ENCODE measurements around the gene ARFGAP1.
"Not testable (repeated sequence)": the region's sequence is repeated elsewhere in the genome, so short reads cannot be mapped to it uniquely, and the experiment has no call there.

Gene ARFGAP1

DNA sequence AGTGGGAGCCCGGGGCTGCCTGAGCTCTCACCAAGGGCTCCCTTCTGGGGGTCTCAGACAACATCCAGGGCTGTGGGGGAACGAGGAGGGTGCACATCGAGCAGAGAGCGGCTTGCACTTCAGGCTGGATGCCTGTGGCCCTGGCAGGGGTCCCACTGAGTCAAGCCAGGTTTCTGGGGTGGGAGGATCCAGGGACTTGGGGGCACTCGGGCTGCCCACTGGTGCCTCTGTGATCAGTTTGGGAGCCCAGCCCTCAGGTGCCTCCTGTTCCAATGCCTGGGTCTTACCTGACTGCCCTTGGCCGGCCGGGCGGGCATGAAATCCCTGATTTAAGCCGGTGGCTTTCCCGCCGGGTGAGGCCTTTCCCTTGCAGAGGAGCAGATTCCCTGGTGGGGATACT lies 20.8 kb downstream of the ARFGAP1 start:
- no peak for DNase-seq

- DNase-seq = no peak
Observed at GRCh38 chr20:63293871-63294535, 21.4 kb downstream of the ARFGAP1 start.

GRCh38 chr20:63294536-63294900 lies 21.9 kb downstream of the ARFGAP1 start:
- DNase-seq = no peak

GRCh38 chr20:63295018-63295417 lies 22.4 kb downstream of the ARFGAP1 start:
- DNase-seq = no peak

- peak; percentile 24 for DNase-seq
Observed at GRCh38 chr20:63295422-63295821, 22.8 kb downstream of the ARFGAP1 start.

GRCh38 chr20:63295846-63296245 lies 23.2 kb downstream of the ARFGAP1 start:
- DNase-seq = no peak

- DNase-seq = no peak
Observed at GRCh38 chr20:63296531-63297299, 24.1 kb downstream of the ARFGAP1 start.

- DNase-seq = no peak
Observed at GRCh38 chr20:63297371-63297781, 24.8 kb downstream of the ARFGAP1 start.

- no peak for DNase-seq
Observed at GRCh38 chr20:63297796-63298572, 25.4 kb downstream of the ARFGAP1 start.

DNA sequence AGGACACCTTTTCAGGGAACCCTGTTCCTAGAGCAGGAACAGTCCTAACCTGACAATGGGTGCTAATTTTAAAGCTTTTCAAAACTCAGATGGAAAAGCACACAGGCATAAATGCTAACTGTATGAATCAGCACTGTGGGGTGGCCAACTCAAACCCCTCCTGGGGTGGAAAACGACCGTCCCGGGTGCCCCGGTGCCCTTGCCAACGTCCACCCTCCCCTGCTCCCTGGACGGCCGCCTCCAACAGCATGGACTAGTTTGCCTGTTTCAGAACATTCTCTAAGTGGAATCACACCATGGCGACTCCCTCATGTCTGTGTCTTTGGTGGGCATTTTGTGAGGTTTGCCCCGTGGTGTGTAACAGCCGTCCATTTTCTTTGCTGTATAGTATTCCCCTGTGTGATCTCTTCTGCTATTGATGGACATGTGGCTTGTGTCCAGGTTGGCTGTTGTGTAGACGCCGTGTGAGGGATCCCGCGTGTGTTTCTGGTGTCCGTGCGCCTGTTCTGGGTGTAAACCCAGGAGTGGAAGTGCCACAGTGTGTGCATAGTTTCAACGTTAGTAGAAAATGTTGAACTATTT lies 26.2 kb downstream of the ARFGAP1 start:
- DNase-seq = no peak

DNA sequence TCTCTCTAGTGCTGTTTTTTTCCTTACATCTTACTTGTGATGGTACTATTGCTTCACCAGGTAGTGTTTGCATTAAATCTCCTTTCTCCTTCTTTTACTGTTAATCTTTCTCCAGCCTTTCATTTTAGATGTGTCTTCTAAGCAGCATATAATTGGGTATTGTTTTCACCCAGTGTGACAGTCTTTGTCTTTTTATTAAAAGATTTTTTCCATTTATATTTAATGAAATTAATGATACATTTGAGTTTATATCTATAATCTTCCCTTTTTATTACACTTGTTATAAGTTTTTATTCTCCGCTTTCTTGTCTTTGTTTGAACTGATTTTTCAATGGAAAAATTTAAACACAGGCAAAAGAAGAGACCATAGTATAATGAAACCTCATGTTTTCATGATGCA lies 29.1 kb downstream of the ARFGAP1 start:
- no peak for DNase-seq

- no peak for DNase-seq
Observed at GRCh38 chr20:63303095-63303666, 30.6 kb downstream of the ARFGAP1 start.

GRCh38 chr20:63305393-63305792 lies 32.8 kb downstream of the ARFGAP1 start:
- DNase-seq = no peak

GRCh38 chr20:63305933-63306672 lies 33.5 kb downstream of the ARFGAP1 start:
- not testable (repeated sequence) for DNase-seq

DNA sequence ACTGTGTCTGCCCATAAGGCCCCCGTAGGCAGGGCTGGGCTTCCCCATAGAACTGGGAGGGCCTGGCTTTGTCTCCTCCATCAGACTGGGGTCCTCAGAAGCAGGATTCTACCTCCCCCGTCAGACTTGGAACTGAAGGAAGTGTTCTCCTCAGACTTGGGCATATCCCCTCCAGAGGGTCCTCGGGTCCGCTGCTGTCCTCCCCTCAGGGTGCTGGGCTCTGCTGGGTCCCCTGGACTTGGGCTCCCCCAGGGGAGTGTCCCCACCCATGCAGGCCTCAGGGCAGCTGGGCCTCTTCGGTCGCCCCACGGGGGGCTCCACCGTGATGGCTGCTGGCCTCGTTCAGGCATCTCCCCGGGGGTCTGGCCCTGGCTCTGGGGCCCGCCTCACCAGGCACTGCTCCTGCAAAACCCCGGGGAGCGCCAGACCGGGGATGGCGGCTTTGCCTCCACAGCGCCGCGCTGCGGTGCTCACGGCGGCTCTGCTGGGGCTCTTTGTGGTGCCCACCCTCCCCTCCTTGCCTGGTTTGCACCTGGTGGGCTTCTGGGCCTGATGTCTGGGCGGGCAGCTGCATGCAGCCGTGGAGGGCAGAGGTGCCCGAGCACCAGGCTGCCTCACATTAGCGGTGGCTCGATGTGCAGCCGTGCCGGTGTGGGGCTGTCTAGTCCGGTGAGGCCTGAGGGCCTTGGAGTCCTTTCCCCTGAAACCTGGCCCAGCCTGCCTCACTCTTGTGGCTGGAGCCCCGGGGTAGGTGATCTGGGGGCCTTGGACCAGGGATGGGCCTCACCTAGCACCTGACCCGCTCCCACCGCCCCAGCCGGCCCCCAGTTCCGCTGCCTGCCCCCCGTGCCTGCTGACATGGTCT lies 34.3 kb downstream of the ARFGAP1 start:
- DNase-seq = no peak

DNA sequence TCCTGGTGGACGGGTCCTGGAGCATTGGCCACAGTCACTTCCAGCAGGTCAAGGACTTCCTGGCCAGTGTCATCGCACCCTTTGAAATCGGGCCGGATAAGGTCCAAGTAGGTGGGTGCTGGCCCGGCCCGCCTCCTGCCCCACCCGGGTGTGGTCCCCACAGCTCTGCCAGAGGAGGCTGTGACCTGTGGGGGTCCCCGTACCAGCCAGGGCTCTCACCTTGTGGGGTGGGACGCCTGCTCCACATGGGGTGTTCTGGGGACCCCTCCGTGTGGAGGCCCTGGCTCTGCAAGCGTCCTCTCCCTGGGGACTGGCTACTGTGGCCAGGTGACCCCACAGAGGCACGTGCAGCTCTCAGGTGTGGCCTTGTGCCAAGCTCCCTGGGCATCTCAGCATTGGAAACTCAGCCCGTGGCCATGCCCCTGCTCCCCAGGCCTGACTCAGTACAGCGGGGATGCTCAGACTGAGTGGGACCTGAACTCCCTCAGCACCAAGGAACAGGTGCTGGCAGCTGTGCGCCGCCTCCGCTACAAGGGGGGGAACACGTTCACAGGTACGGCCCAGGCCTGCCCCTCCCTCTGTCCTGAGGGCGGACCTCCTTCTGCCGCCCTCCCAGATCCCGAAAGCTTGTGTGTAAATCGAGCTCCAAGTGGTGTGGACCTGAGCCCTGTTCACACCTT lies 35.1 kb downstream of the ARFGAP1 start:
- no peak for DNase-seq

GRCh38 chr20:63308218-63308911 lies 35.8 kb downstream of the ARFGAP1 start:
- DNase-seq = no peak

DNA sequence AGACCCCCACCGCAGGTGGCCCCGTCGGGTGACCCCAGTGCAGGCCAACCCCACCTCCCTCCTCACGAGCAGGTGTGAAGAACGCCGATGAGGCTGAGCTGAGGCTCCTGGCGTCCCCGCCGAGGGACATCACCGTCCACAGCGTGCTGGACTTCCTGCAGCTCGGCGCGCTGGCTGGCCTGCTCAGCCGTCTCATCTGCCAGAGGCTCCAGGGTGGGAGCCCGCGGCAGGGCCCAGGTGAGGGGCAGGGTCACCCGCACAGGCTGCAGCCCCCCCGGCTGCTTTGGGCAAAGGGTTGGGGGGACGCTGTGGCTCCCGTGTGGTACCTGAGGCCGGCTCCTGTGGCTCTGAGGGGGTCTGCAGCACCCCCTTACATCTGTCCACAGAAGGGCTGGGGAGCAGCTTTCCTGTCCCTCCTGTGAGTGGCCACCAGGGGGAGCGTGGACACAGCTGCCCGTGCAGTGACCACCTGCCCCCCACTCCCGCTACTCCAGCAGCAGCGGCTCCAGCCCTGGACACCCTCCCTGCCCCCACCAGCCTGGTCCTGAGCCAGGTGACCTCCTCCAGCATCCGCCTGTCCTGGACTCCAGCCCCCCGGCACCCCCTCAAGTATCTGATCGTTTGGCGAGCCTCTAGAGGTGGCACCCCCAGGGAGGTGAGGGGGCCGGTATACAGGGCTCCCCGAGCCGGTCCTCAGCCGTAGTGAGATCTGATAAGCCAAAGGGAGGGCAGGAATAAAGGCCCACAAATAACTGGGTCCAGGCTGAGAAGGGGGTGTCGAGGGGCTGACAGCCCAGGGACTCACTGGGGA lies 36.9 kb downstream of the ARFGAP1 start:
- peak; percentile 14 for DNase-seq

All from CD4-positive, alpha-beta T cell treated with Interleukin-10 for 1 hour (primary cell).